ENCODE results near the gene PSME3IP1.

- TF ChIP-seq KAT7 (CRISPR knock-in tag; IDR thresholded peaks at IDR 0.05; ENCODE audit: borderline replicate concordance) (no peak), FOXK1 (CRISPR knock-in tag; IDR thresholded peaks at IDR 0.05) (no peak), ZNF281 (CRISPR knock-in tag; IDR thresholded peaks at IDR 0.05) (no peak), NFYB (CRISPR knock-in tag; conservative IDR thresholded peaks at IDR 0.05; ENCODE audit: low read depth) (no peak), FOXJ3 (CRISPR knock-in tag; IDR thresholded peaks at IDR 0.05; ENCODE audit: borderline replicate concordance) (no peak)
- TF ChIP-seq, protein P1, sequence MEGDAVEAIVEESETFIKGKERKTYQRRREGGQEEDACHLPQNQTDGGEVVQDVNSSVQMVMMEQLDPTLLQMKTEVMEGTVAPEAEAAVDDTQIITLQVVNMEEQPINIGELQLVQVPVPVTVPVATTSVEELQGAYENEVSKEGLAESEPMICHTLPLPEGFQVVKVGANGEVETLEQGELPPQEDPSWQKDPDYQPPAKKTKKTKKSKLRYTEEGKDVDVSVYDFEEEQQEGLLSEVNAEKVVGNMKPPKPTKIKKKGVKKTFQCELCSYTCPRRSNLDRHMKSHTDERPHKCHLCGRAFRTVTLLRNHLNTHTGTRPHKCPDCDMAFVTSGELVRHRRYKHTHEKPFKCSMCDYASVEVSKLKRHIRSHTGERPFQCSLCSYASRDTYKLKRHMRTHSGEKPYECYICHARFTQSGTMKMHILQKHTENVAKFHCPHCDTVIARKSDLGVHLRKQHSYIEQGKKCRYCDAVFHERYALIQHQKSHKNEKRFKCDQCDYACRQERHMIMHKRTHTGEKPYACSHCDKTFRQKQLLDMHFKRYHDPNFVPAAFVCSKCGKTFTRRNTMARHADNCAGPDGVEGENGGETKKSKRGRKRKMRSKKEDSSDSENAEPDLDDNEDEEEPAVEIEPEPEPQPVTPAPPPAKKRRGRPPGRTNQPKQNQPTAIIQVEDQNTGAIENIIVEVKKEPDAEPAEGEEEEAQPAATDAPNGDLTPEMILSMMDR (IDR thresholded peaks at IDR 0.05), result no peak
- TF ChIP-seq, protein P2, sequence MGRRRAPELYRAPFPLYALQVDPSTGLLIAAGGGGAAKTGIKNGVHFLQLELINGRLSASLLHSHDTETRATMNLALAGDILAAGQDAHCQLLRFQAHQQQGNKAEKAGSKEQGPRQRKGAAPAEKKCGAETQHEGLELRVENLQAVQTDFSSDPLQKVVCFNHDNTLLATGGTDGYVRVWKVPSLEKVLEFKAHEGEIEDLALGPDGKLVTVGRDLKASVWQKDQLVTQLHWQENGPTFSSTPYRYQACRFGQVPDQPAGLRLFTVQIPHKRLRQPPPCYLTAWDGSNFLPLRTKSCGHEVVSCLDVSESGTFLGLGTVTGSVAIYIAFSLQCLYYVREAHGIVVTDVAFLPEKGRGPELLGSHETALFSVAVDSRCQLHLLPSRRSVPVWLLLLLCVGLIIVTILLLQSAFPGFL (CRISPR knock-in tag; IDR thresholded peaks at IDR 0.05; ENCODE audit: borderline replicate concordance), result no peak
- TF ChIP-seq, protein P3, sequence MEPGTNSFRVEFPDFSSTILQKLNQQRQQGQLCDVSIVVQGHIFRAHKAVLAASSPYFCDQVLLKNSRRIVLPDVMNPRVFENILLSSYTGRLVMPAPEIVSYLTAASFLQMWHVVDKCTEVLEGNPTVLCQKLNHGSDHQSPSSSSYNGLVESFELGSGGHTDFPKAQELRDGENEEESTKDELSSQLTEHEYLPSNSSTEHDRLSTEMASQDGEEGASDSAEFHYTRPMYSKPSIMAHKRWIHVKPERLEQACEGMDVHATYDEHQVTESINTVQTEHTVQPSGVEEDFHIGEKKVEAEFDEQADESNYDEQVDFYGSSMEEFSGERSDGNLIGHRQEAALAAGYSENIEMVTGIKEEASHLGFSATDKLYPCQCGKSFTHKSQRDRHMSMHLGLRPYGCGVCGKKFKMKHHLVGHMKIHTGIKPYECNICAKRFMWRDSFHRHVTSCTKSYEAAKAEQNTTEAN (CRISPR knock-in tag; IDR thresholded peaks at IDR 0.05), result no peak
Observed at GRCh38 chr16:57125969-57126368, 59.9 kb downstream of the PSME3IP1 start.
